Osteoblast (primary cell): ENCODE data around the gene LETM1. TPM values are rescaled to one million over a fixed set of nuclear protein-coding genes. Genes with fewer than 3 reads are reported as not detected.

Source experiments
- DNase-seq: peaks from one replicate; pipeline ENCODE4 v3.0.0; 2011; ENCODE audit warnings: low spot score, mixed read lengths; ENCODE audit not compliant: insufficient read length; ENCODE audit errors: missing footprints
- H2AFZ ChIP-seq: 2 replicates; pipeline ENCODE4 v1.6.0; 2011; ENCODE audit warnings: mild to moderate bottlenecking, low read length
- H3K27ac ChIP-seq: 2 replicates; pipeline ENCODE4 v1.5.1; 2011; ENCODE audit warnings: mild to moderate bottlenecking, low read depth, low read length, moderate library complexity
- H3K27me3 ChIP-seq: 2 replicates; pipeline ENCODE4 v1.6.0; 2012; ENCODE audit warnings: mild to moderate bottlenecking, control low read depth, inconsistent platforms, low read length, moderate library complexity; ENCODE audit not compliant: insufficient read depth
- H3K36me3 ChIP-seq: 2 replicates; pipeline ENCODE4 v1.5.1; 2011; ENCODE audit warnings: mild to moderate bottlenecking, low read length, control low read depth, moderate library complexity; ENCODE audit not compliant: insufficient read depth
- H3K4me1 ChIP-seq: 2 replicates; pipeline ENCODE4 v1.5.1; 2011; ENCODE audit warnings: mild to moderate bottlenecking, low read length, control low read depth, moderate library complexity; ENCODE audit not compliant: insufficient read depth
- H3K4me2 ChIP-seq: 2 replicates; pipeline ENCODE4 v1.6.0; 2011; ENCODE audit warnings: mild to moderate bottlenecking, low read length; ENCODE audit not compliant: insufficient read depth
- H3K4me3 ChIP-seq: fragments of 200-600 bp; sonication (generic); 3 replicates; pipeline ENCODE4 v1.5.1; 2012; ENCODE audit warnings: mild to moderate bottlenecking, low read length, inconsistent platforms; ENCODE audit not compliant: insufficient read depth
- H3K79me2 ChIP-seq: 2 replicates; pipeline ENCODE4 v1.6.0; 2012; ENCODE audit warnings: mild to moderate bottlenecking, low read length, control low read depth, inconsistent platforms; ENCODE audit not compliant: insufficient read depth
- H3K9me3 ChIP-seq: 2 replicates; pipeline ENCODE4 v1.5.1; 2011; ENCODE audit warnings: low read depth, low read length, control low read depth
- H4K20me1 ChIP-seq: 2 replicates; pipeline ENCODE4 v1.6.0; 2012; ENCODE audit warnings: mild to moderate bottlenecking, low read length, control low read depth; ENCODE audit not compliant: insufficient read depth
- CTCF ChIP-seq: IDR thresholded peaks from 2 replicates; pipeline ENCODE4 v1.5.1; 2011; ENCODE audit warnings: mild to moderate bottlenecking, low read depth, low read length, moderate library complexity; ENCODE audit errors: extremely low read depth
- total RNA-seq: library from RNA; depleted of rRNA; stranded (reverse); fragments of >200 nt; gene quantifications from 2 replicates; pipeline ENCODE4 v1.2.3, GENCODE V29; 2012

Gene LETM1
- total RNA-seq, 1 donor, result 75.3 TPM

DNA sequence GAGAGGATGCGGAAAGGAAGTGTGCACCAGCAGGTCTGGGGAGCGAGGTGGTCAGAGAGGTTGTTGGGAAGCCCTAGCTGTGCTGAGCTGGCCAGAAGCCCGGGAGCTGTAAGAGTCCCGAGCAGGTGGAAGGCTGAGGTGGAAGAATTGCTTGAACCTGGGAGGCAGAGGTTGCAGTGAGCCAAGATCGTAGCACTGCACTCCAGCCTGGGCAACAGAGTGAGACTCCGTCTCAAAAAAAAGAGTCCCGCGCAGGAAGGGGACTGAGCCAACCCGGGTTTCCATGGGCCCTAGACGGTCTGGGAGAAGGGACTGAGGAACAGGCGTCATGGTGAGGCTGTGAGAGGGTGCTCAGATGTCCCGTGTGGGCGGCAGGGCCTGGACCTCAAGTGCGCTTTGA lies 75.5 kb downstream of the LETM1 start:
- H3K27me3 ChIP-seq, result no peaks in the 10 kb centered on the region
- H3K4me3 ChIP-seq, result no peak overlapping the region
- H4K20me1 ChIP-seq, result no peaks in the 10 kb centered on the region
- no peaks in the 10 kb centered on the region for H3K36me3 ChIP-seq
- no peaks in the 10 kb centered on the region for H3K9me3 ChIP-seq
- no peak overlapping the region for H3K4me2 ChIP-seq
- no peaks in the 10 kb centered on the region for H3K79me2 ChIP-seq
- H2AFZ ChIP-seq, result no peak overlapping the region
- H3K4me1 ChIP-seq, result no peaks in the 10 kb centered on the region
- no peak for TF ChIP-seq CTCF
- H3K27ac ChIP-seq, result no peak overlapping the region
- no peak for DNase-seq

DNA sequence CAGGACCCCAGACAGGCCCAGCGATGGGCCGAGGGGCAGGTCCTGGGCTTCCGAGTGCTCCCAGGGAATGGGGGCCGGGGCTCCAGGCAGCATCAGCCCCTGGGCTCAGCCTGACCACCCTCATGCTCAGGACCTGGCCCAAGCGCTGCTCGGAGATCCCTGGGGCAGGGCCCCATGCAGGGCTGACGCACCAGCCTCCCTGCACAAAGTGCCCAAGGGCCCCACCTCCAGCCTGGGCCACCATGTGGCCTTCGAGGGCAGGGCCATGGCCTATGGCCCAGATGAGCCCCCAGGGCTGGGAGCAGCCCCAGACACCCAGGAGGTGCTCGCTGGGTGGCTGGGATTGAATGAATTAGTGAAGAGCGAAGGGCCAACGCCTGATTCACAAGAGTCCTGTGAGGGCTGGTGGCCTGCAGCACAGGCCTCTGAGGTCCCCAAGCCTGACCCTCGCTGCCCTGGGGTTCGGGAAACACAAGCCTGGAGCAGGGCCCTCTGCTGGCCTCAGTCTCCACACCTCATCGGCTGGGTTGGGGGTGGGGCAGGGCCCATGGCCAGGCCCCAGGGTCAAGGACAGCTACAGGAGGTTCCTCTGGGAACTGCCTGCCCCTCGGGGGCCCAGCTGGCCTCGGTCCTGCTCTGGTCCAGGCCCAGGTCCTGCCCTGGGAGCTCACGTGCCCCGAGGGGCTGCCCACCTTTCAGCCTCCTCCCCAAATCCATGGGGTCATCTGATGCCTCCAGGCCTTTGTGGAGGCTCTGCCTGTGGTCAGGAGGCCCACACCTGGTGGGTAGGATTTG lies 76.2 kb downstream of the LETM1 start:
- no peaks in the 10 kb centered on the region for H4K20me1 ChIP-seq
- no peaks in the 10 kb centered on the region for H3K27me3 ChIP-seq
- no peaks in the 10 kb centered on the region for H3K79me2 ChIP-seq
- H3K4me3 ChIP-seq, result no peak overlapping the region
- H3K27ac ChIP-seq, result no peak overlapping the region
- no peaks in the 10 kb centered on the region for H3K4me1 ChIP-seq
- H3K4me2 ChIP-seq, result no peak overlapping the region
- no peak for TF ChIP-seq CTCF
- H3K36me3 ChIP-seq, result no peaks in the 10 kb centered on the region
- no peak overlapping the region for H2AFZ ChIP-seq
- no peaks in the 10 kb centered on the region for H3K9me3 ChIP-seq
- peak; percentile 84 for DNase-seq

- H3K27ac ChIP-seq, result no peak overlapping the region
- H3K4me2 ChIP-seq, result no peak overlapping the region
- H3K4me1 ChIP-seq, result no peaks in the 10 kb centered on the region
- H3K4me3 ChIP-seq, result no peak overlapping the region
- H3K79me2 ChIP-seq, result no peaks in the 10 kb centered on the region
- no peak overlapping the region for H2AFZ ChIP-seq
- no peaks in the 10 kb centered on the region for H3K36me3 ChIP-seq
- H3K9me3 ChIP-seq, result no peaks in the 10 kb centered on the region
- H4K20me1 ChIP-seq, result no peaks in the 10 kb centered on the region
- no peak for DNase-seq
- TF ChIP-seq CTCF, result no peak
- no peaks in the 10 kb centered on the region for H3K27me3 ChIP-seq
Measured at GRCh38 chr4:1778642-1779392, 77.1 kb downstream of the LETM1 start.
